Uterus (tissue), 4 donors: ENCODE data around the gene EPB41L4A. TPM values are rescaled to one million over a fixed set of nuclear protein-coding genes. Genes with fewer than 3 reads are reported as not detected.

ENCODE experiments used
- DNase-seq, 2 donors: peaks; one replicate each; pipeline ENCODE4 v3.0.0-alpha.2; 2019 to 2020
- H3K27ac ChIP-seq, 2 donors: fragments of 200-600 bp; sonication (generic); 1 replicate in 1 of 2; 2 replicates in 1 of 2; pipeline ENCODE4 v1.5.1; 2016 to 2018
- H3K27me3 ChIP-seq, 2 donors: fragments of 200-600 bp; sonication (generic); one replicate each; pipeline ENCODE4 v1.5.1; 2018 to 2019; ENCODE audit warnings: control low read depth in 1 of 2
- H3K36me3 ChIP-seq, 2 donors: fragments of 200-600 bp; sonication (generic); one replicate each; pipeline ENCODE4 v1.5.1; 2019; ENCODE audit warnings: control low read depth in 1 of 2
- H3K4me1 ChIP-seq, 2 donors: fragments of 200-600 bp; sonication (generic); one replicate each; pipeline ENCODE4 v1.5.1; 2018 to 2019; ENCODE audit warnings: control low read depth in 1 of 2
- H3K4me3 ChIP-seq, 2 donors: fragments of 200-600 bp; sonication (generic); 1 replicate in 1 of 2; 2 replicates in 1 of 2; pipeline ENCODE4 v1.5.1; 2018 to 2019; ENCODE audit warnings: mild to moderate bottlenecking in 1 of 2
- H3K9me3 ChIP-seq, 2 donors: fragments of 200-600 bp; sonication (generic); one replicate each; pipeline ENCODE4 v1.5.1; 2019; ENCODE audit warnings: control low read depth in 1 of 2
- POLR2A ChIP-seq, 2 donors: fragments of 450-650 bp; IDR thresholded peaks; one replicate each; pipeline ENCODE4 v1.6.1; 2016; ENCODE audit warnings: antibody characterized with exemption in 2 of 2, mild to moderate bottlenecking in 1 of 2, moderate library complexity in 1 of 2
- intact Hi-C: fragments of 100-400 bp; cut with DNase I; formaldehyde crosslinking; loops from one replicate; pipeline ENCODE4 v1.15.1; 2023; ENCODE audit warnings: low total_unique reads
- total RNA-seq, 4 donors: library from RNA; depleted of rRNA in 3 of 4; stranded (reverse); fragments of >200 nt in 3 of 4; gene quantifications; one replicate each; pipeline versions ENCODE4 v1.1.0 to v1.2.4, GENCODE V29; 2014 to 2023
- TF ChIP-seq, protein P1 (sequence below), 4 experiments: fragments of 200-600 bp in 2 of 4; fragments of 450-650 bp in 2 of 4; sonication (generic) in 2 of 4; IDR thresholded peaks; one replicate each; pipeline ENCODE4 v1.5.1; 2016 to 2019; ENCODE audit warnings: antibody characterized with exemption in 4 of 4, mild to moderate bottlenecking in 2 of 4, moderate library complexity in 1 of 4
- donor health status: DM: yes; HTN: yes; CAD: no.

EPB41L4A gene
- total RNA-seq, 4 donors from 2014 or later = 6.4 to 47.1 (median 15.1) TPM

GRCh38 chr5:112289465-112289864 lies 129.6 kb downstream of the EPB41L4A start:
- Histone ChIP-seq H3K36me3 (no peaks in the 10 kb centered on the region), H3K27me3 (no peaks in the 10 kb centered on the region), H3K27ac (no peak overlapping the region), H3K4me1 (no peaks in the 10 kb centered on the region), H3K4me3 (no peak overlapping the region), H3K9me3 (no peaks in the 10 kb centered on the region)
- intact Hi-C loops = no loop called here
- TF ChIP-seq POLR2A (IDR thresholded peaks at IDR 0.05) = no peak
- TF ChIP-seq, protein P1, sequence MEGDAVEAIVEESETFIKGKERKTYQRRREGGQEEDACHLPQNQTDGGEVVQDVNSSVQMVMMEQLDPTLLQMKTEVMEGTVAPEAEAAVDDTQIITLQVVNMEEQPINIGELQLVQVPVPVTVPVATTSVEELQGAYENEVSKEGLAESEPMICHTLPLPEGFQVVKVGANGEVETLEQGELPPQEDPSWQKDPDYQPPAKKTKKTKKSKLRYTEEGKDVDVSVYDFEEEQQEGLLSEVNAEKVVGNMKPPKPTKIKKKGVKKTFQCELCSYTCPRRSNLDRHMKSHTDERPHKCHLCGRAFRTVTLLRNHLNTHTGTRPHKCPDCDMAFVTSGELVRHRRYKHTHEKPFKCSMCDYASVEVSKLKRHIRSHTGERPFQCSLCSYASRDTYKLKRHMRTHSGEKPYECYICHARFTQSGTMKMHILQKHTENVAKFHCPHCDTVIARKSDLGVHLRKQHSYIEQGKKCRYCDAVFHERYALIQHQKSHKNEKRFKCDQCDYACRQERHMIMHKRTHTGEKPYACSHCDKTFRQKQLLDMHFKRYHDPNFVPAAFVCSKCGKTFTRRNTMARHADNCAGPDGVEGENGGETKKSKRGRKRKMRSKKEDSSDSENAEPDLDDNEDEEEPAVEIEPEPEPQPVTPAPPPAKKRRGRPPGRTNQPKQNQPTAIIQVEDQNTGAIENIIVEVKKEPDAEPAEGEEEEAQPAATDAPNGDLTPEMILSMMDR (IDR thresholded peaks at IDR 0.05) = no peak
- no peak for DNase-seq

GRCh38 chr5:112283943-112284929 lies 134.8 kb downstream of the EPB41L4A start:
- TF ChIP-seq, protein P1 (IDR thresholded peaks at IDR 0.05) = no peak
- TF ChIP-seq POLR2A (IDR thresholded peaks at IDR 0.05) = no peak
- no peak for DNase-seq
- no peaks in the 10 kb centered on the region for H3K9me3 ChIP-seq
- no peak overlapping the region for H3K27ac ChIP-seq
- H3K4me1 ChIP-seq = no peaks in the 10 kb centered on the region
- no peak overlapping the region for H3K4me3 ChIP-seq
- intact Hi-C loops = no loop called here
- H3K36me3 ChIP-seq = no peaks in the 10 kb centered on the region
- H3K27me3 ChIP-seq = no peaks in the 10 kb centered on the region

DNA sequence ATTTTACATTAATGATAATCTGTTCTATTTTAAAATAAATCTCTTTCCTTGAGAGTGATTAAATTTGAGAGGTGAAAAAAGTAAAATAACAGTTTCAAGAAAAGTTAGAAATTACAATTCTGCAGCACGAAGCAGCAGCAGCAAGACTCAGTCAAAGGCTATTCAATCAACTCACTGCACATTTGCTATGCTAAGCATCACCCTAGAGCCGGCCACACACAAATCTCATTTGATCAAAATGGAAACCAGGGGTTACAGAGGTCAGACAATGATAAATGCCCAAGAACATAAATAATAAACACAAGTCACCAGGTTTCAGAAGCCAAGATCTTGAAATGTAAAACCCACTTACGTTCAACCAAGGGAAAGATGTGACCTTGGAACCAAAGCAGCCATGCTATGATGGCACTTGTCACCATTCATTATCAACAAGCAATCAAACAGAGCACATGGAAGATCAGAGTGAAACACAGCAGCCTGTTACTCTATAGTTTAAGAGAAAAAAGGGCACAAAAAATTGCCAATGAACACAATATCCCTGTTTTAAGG lies 136.0 kb downstream of the EPB41L4A start:
- H3K36me3 ChIP-seq = no peaks in the 10 kb centered on the region
- DNase-seq = no peak
- no peak overlapping the region for H3K27ac ChIP-seq
- no peak overlapping the region for H3K4me3 ChIP-seq
- H3K9me3 ChIP-seq = no peaks in the 10 kb centered on the region
- TF ChIP-seq, protein P1 (IDR thresholded peaks at IDR 0.05) = no peak
- no peak for TF ChIP-seq POLR2A (IDR thresholded peaks at IDR 0.05)
- intact Hi-C loops = no loop called here
- no peaks in the 10 kb centered on the region for H3K27me3 ChIP-seq
- H3K4me1 ChIP-seq = no peaks in the 10 kb centered on the region

GRCh38 chr5:112279082-112279481 lies 140.0 kb downstream of the EPB41L4A start:
- TF ChIP-seq POLR2A (IDR thresholded peaks at IDR 0.05) = no peak
- TF ChIP-seq, protein P1 (IDR thresholded peaks at IDR 0.05) = no peak
- H3K4me1 ChIP-seq = no peaks in the 10 kb centered on the region
- H3K9me3 ChIP-seq = no peaks in the 10 kb centered on the region
- no peaks in the 10 kb centered on the region for H3K36me3 ChIP-seq
- no peak for DNase-seq
- intact Hi-C loops = no loop called here
- H3K27me3 ChIP-seq = no peaks in the 10 kb centered on the region
- H3K4me3 ChIP-seq = no peak overlapping the region
- H3K27ac ChIP-seq = no peak overlapping the region

DNA sequence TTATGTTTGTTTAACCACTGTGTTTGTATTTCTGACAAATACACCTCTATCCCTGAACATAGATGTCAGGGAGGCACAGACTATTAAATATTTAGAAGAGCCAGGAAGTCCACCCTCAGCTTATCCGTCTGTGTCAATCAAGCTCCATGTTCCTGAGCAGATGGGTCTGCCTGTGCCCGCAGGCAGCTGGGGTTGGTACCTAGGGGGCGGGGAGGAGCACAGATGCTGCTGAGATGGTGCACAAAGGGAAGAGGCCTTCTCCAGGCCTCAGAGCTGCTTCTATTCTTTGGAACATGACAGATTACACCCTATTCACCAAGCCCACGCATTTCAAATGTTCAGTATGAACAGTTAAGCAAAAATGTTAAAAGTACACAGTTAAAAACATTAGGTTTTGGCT lies 142.1 kb downstream of the EPB41L4A start:
- no peaks in the 10 kb centered on the region for H3K9me3 ChIP-seq
- no peaks in the 10 kb centered on the region for H3K27me3 ChIP-seq
- H3K4me3 ChIP-seq = no peak overlapping the region
- H3K36me3 ChIP-seq = no peaks in the 10 kb centered on the region
- H3K4me1 ChIP-seq = no peaks in the 10 kb centered on the region
- no peak overlapping the region for H3K27ac ChIP-seq
- TF ChIP-seq, protein P1 (IDR thresholded peaks at IDR 0.05) = no peak
- no peak for TF ChIP-seq POLR2A (IDR thresholded peaks at IDR 0.05)
- intact Hi-C loops = no loop called here
- no peak for DNase-seq
